H1 (cell line): ENCODE data around the gene KCNMB1. TPM values are rescaled to one million over a fixed set of nuclear protein-coding genes. Genes with fewer than 3 reads are reported as not detected.

Source experiments
- CTCF ChIA-PET: fragments of 300-600 bp; sonication (Branson Sonifier 250); formaldehyde crosslinking; loops from one replicate; lab custom pipeline; 2021; ENCODE audit not compliant: partially characterized antibody; lab: Charles Lee
- POLR2A ChIA-PET: fragments of 300-600 bp; sonication (Branson Sonifier 250); formaldehyde crosslinking; loops from one replicate; lab custom pipeline; 2021; ENCODE audit warnings: inconsistent platforms; ENCODE audit not compliant: partially characterized antibody; lab: Charles Lee
- DNase-seq, 2 experiments: peaks; one replicate each; pipeline versions ENCODE4 v3.0.0 to v3.0.0-alpha.2; 2010 to 2022; ENCODE audit warnings: low spot score in 2 of 2, low read depth in 1 of 2, mixed read lengths in 1 of 2
- FAIRE-seq: peaks from 2 replicates; lab custom pipeline; 2011; peaks lifted over from hg19 to GRCh38; lab: Jason Lieb, UNC
- H2AFZ ChIP-seq: 2 replicates; pipeline ENCODE4 v1.8.1; 2012; ENCODE audit warnings: low read length, inconsistent platforms
- H2AK5ac ChIP-seq: 2 replicates; pipeline ENCODE4 v1.6.1; 2013; ENCODE audit warnings: low read depth, low read length
- H2BK120ac ChIP-seq: replicated peaks from 2 replicates; pipeline ENCODE3; 2013; ENCODE audit warnings: low read depth, low read length, inconsistent platforms
- H2BK12ac ChIP-seq: 2 replicates; pipeline ENCODE4 v1.6.1; 2013; ENCODE audit warnings: low read depth, low read length
- H2BK15ac ChIP-seq: 2 replicates; pipeline ENCODE4 v1.6.1; 2013; ENCODE audit warnings: low read length
- H2BK20ac ChIP-seq: 2 replicates; pipeline ENCODE4 v1.6.1; 2013; ENCODE audit warnings: low read length
- H2BK5ac ChIP-seq: 2 replicates; pipeline ENCODE4 v1.6.1; 2013; ENCODE audit warnings: low read depth, low read length
- H3K14ac ChIP-seq: 2 replicates; pipeline ENCODE4 v1.6.1; 2013; ENCODE audit warnings: inconsistent platforms; ENCODE audit not compliant: insufficient read length
- H3K18ac ChIP-seq: 2 replicates; pipeline ENCODE4 v1.6.1; 2013; ENCODE audit warnings: low read length; ENCODE audit errors: extremely low read depth
- H3K23ac ChIP-seq: 2 replicates; pipeline ENCODE4 v1.6.1; 2013; ENCODE audit warnings: inconsistent platforms; ENCODE audit not compliant: insufficient read length
- H3K23me2 ChIP-seq: 2 replicates; pipeline ENCODE4 v1.6.1; 2013; ENCODE audit warnings: low read depth, low read length
- H3K27ac ChIP-seq: 2 replicates; pipeline ENCODE4 v1.6.1; 2011; ENCODE audit warnings: low read depth, low read length, inconsistent platforms
- H3K27me3 ChIP-seq, 4 experiments: replicated peaks in 1 of 4; 1 replicate in 1 of 4; 2 replicates in 3 of 4; pipeline versions ENCODE4 v1.6.1 to v1.8.1; 2011 to 2013; ENCODE audit warnings: low read length in 3 of 4, mild to moderate bottlenecking in 3 of 4, inconsistent platforms in 2 of 4, mixed read lengths in 2 of 4, moderate library complexity in 1 of 4; ENCODE audit not compliant: control insufficient read depth in 3 of 4, insufficient read depth in 3 of 4; ENCODE audit errors: extremely low read depth in 1 of 4
- H3K36me3 ChIP-seq, 4 experiments: 2 replicates each; pipeline versions ENCODE4 v1.6.1 to v1.8.1; 2011 to 2013; ENCODE audit warnings: mild to moderate bottlenecking in 4 of 4, low read length in 3 of 4, moderate library complexity in 2 of 4, control low read depth in 1 of 4, inconsistent platforms in 1 of 4; ENCODE audit not compliant: insufficient read depth in 4 of 4, control insufficient read depth in 2 of 4
- H3K4ac ChIP-seq: replicated peaks from 2 replicates; pipeline ENCODE3; 2013; ENCODE audit warnings: low read length, low read depth, mixed read lengths, inconsistent platforms; ENCODE audit not compliant: insufficient read length
- H3K4me1 ChIP-seq, 4 experiments: replicated peaks in 1 of 4; 1 replicate in 1 of 4; 2 replicates in 3 of 4; pipeline versions ENCODE4 v1.6.1 to v1.8.1; 2011 to 2013; ENCODE audit warnings: low read length in 3 of 4, inconsistent platforms in 2 of 4, mixed read lengths in 1 of 4; ENCODE audit not compliant: insufficient read depth in 4 of 4, control insufficient read depth in 3 of 4
- H3K4me2 ChIP-seq, 2 experiments: 2 replicates each; pipeline versions ENCODE4 v1.6.1 to v1.8.1; 2011 to 2013; ENCODE audit warnings: low read depth in 2 of 2, low read length in 2 of 2, control low read depth in 1 of 2, inconsistent platforms in 1 of 2, mild to moderate bottlenecking in 1 of 2; ENCODE audit not compliant: insufficient read depth in 1 of 2
- H3K4me3 ChIP-seq, 4 experiments: fragments of 200-600, 300-600 bp in 1 of 4; sonication (generic), shearing (Covaris generic), sonication (Bioruptor Twin) in 1 of 4; 2 replicates each; pipeline versions ENCODE4 v1.5.1 to v1.8.1; 2011 to 2016; ENCODE audit warnings: low read length in 4 of 4, low read depth in 3 of 4, control low read depth in 2 of 4, inconsistent platforms in 2 of 4, mild to moderate bottlenecking in 2 of 4, mixed read lengths in 1 of 4, moderate library complexity in 1 of 4; ENCODE audit not compliant: insufficient read depth in 2 of 4; ENCODE audit errors: extremely low read depth in 1 of 4
- H3K56ac ChIP-seq: replicated peaks from 2 replicates; pipeline ENCODE3; 2013; ENCODE audit warnings: low read depth, mild to moderate bottlenecking, mixed read lengths, low read length, inconsistent platforms; ENCODE audit not compliant: insufficient read length
- H3K79me1 ChIP-seq: 2 replicates; pipeline ENCODE4 v1.6.1; 2013; ENCODE audit warnings: low read depth, low read length, control low read depth
- H3K79me2 ChIP-seq, 2 experiments: 2 replicates each; pipeline versions ENCODE4 v1.6.1 to v1.8.1; 2012 to 2013; ENCODE audit warnings: low read length in 2 of 2, mild to moderate bottlenecking in 2 of 2, inconsistent platforms in 1 of 2; ENCODE audit not compliant: insufficient read depth in 2 of 2, control insufficient read depth in 1 of 2
- H3K9ac ChIP-seq, 4 experiments: replicated peaks in 1 of 4; 1 replicate in 1 of 4; 2 replicates in 3 of 4; pipeline versions ENCODE4 v1.6.1 to v1.8.1; 2011 to 2013; ENCODE audit warnings: low read depth in 3 of 4, low read length in 3 of 4, control low read depth in 2 of 4, mild to moderate bottlenecking in 2 of 4, moderate library complexity in 2 of 4, inconsistent platforms in 1 of 4; ENCODE audit errors: extremely low read depth in 1 of 4
- H3K9me3 ChIP-seq, 2 experiments: 2 replicates each; pipeline versions ENCODE4 v1.6.1 to v1.8.1; 2012 to 2013; ENCODE audit warnings: mild to moderate bottlenecking in 2 of 2, moderate library complexity in 2 of 2, control low read depth in 1 of 2, inconsistent platforms in 1 of 2, low read depth in 1 of 2, low read length in 1 of 2, mixed read lengths in 1 of 2; ENCODE audit not compliant: insufficient read depth in 2 of 2
- H4K20me1 ChIP-seq, 2 experiments: replicated peaks in 1 of 2; 2 replicates each; pipeline versions ENCODE3 to v1.8.1; 2011 to 2013; ENCODE audit warnings: inconsistent platforms in 2 of 2, low read length in 2 of 2, mild to moderate bottlenecking in 1 of 2; ENCODE audit not compliant: insufficient read depth in 2 of 2, control insufficient read depth in 1 of 2
- H4K5ac ChIP-seq: 2 replicates; pipeline ENCODE4 v1.6.1; 2013; ENCODE audit warnings: low read length, low read depth, mixed read lengths, inconsistent platforms; ENCODE audit not compliant: insufficient read length
- H4K8ac ChIP-seq: 2 replicates; pipeline ENCODE4 v1.8.0; 2013; ENCODE audit warnings: mild to moderate bottlenecking, moderate library complexity, low read length, inconsistent platforms; ENCODE audit not compliant: insufficient read depth; ENCODE audit errors: extremely low read depth
- H4K91ac ChIP-seq: replicated peaks from 2 replicates; pipeline ENCODE3; 2013; ENCODE audit warnings: low read length, mixed read lengths, inconsistent platforms; ENCODE audit not compliant: insufficient read length
- CHD1 ChIP-seq: IDR thresholded peaks from 2 replicates; pipeline ENCODE4 v1.6.1; 2012; ENCODE audit warnings: low read depth, low read length, improper control_type of control experiment
- EGR1 ChIP-seq: IDR thresholded peaks from 2 replicates; pipeline ENCODE4 v1.6.1; 2011; ENCODE audit warnings: low read depth, low read length, borderline replicate concordance
- EZH2 ChIP-seq: fragments of 200-600 bp; sonication (generic); IDR thresholded peaks from 2 replicates; pipeline ENCODE4 v1.7.1; 2012; ENCODE audit warnings: low read depth, mild to moderate bottlenecking, moderate library complexity, low read length, inconsistent platforms; ENCODE audit not compliant: severe bottlenecking
- JUN ChIP-seq: IDR thresholded peaks from 2 replicates; pipeline ENCODE4 v1.6.1; 2011; ENCODE audit warnings: low read depth, mild to moderate bottlenecking, improper control_type of control experiment, low read length
- MAX ChIP-seq: IDR thresholded peaks from 2 replicates; pipeline ENCODE4 v1.6.1; 2012; ENCODE audit warnings: inconsistent platforms
- NANOG ChIP-seq: IDR thresholded peaks from 2 replicates; pipeline ENCODE4 v1.6.1; 2011; ENCODE audit warnings: low read length, low read depth, mild to moderate bottlenecking, inconsistent platforms; ENCODE audit not compliant: insufficient read depth, poor library complexity, severe bottlenecking
- RXRA ChIP-seq: IDR thresholded peaks from 2 replicates; pipeline ENCODE4 v1.6.1; 2011; ENCODE audit warnings: low read depth, mild to moderate bottlenecking, low read length, moderate library complexity; ENCODE audit not compliant: insufficient read depth
- SIN3A ChIP-seq, 2 experiments: IDR thresholded peaks in 1 of 2; conservative IDR thresholded peaks in 1 of 2; 2 replicates each; pipeline ENCODE4 v1.6.1; 2011 to 2012; ENCODE audit warnings: low read length in 2 of 2, improper control_type of control experiment in 1 of 2, low read depth in 1 of 2, mild to moderate bottlenecking in 1 of 2
- SIX5 ChIP-seq: IDR thresholded peaks from 2 replicates; pipeline ENCODE4 v1.6.1; 2011; ENCODE audit warnings: mild to moderate bottlenecking, low read depth, low read length
- SP1 ChIP-seq: IDR thresholded peaks from 2 replicates; pipeline ENCODE4 v1.6.1; 2011; ENCODE audit warnings: low read depth, low read length
- TAF1 ChIP-seq: IDR thresholded peaks from 2 replicates; pipeline ENCODE4 v1.6.1; 2011; ENCODE audit warnings: mild to moderate bottlenecking, low read depth, low read length
- TEAD4 ChIP-seq: IDR thresholded peaks from 2 replicates; pipeline ENCODE4 v1.6.1; 2012; ENCODE audit warnings: low read depth, low read length, inconsistent platforms, mixed read lengths
- WGBS, 2 experiments: shearing (Covaris generic) in 1 of 2; methylation state at CpG; one replicate each; pipeline versions ENCODE4 v1.1.6 to v1.1.7; 2013 to 2015; ENCODE audit warnings: low lambda C conversion rate in 2 of 2, mixed read lengths in 2 of 2, inconsistent platforms in 1 of 2, low coverage in 1 of 2, missing lambda C conversion rate in 1 of 2; ENCODE audit not compliant: insufficient replicate concordance in 2 of 2, insufficient coverage in 1 of 2, insufficient read length in 1 of 2; ENCODE audit errors: extremely low coverage in 1 of 2, missing lambda C conversion rate in 1 of 2; 5-methylcytosine and 5-hydroxymethylcytosine counted together
- polyA plus RNA-seq, 7 experiments: library from polyadenylated mRNA; depleted of rRNA in 3 of 7; stranded (reverse) in 5 of 7; unstranded in 2 of 7; fragments of >200 nt in 5 of 7; fragments of 200-250 nt in 2 of 7; gene quantifications; 1 replicate in 5 of 7; 2 replicates in 1 of 7; 4 replicates in 1 of 7; pipeline versions ENCODE4 v1.2.1 to v1.2.3, GENCODE V29; 2011 to 2013; ENCODE audit warnings: missing spikeins in 2 of 7, mixed read lengths in 2 of 7
- total RNA-seq: library from RNA; stranded (reverse); fragmentation: NEBNext Ultra II Directional; extraction: Animal tissue kit (Norgen Biotek cat#: 25700); gene quantifications from 2 replicates; pipeline ENCODE4 v1.2.1, GENCODE V29; 2021

The KCNMB1 gene
- total and polyA plus RNA-seq, 2 of the 8 experiments (the other 6 are each of a cell fraction or from before 2014, with no cell fraction given), result 0.08 to 0.19 TPM

GRCh38 chr5:170332058-170332457, 57.1 kb downstream of the KCNMB1 start:
- peaks cover 6 to 26% (median 18%) of the 10 kb centered on the region in 4 experiments for H3K4me1 ChIP-seq
- H3K23me2 ChIP-seq, result peaks cover 6% of the 10 kb centered on the region; the same call in 1 of the 2 replicates
- no peak overlapping the region for H3K4me3 ChIP-seq
- H3K56ac ChIP-seq, result no peak overlapping the region
- H3K4me2 ChIP-seq, result no peak overlapping the region; a peak in 1 of 4 replicates
- H4K20me1 ChIP-seq, result no peaks in the 10 kb centered on the region
- no peak for TF ChIP-seq SIX5
- TF ChIP-seq TEAD4, result no peak
- TF ChIP-seq EGR1, result no peak
- no peak for TF ChIP-seq MAX
- TF ChIP-seq CHD1, result no peak
- no peak for TF ChIP-seq JUN
- no peak for TF ChIP-seq EZH2
- TF ChIP-seq RXRA, result no peak
- TF ChIP-seq NANOG, result no peak
- no peak for TF ChIP-seq SP1
- no peak for TF ChIP-seq TAF1
- TF ChIP-seq SIN3A (conservative IDR thresholded peaks at IDR 0.05 in 1 of 2, IDR thresholded peaks at IDR 0.05 in 1 of 2; ENCODE audit: low read depth in 1 of 2, low read length in 2 of 2), result no peak
- H2BK20ac ChIP-seq, result peak overlapping the region; percentile 13; the same call in 1 of the 2 replicates
- H3K9me3 ChIP-seq, result no peaks in the 10 kb centered on the region
- DNase-seq (no peak), FAIRE-seq (no peak)
- POLR2A ChIA-PET, result no interaction called here
- no peaks in the 10 kb centered on the region for H3K79me1 ChIP-seq
- H3K14ac ChIP-seq, result no peak overlapping the region
- H4K8ac ChIP-seq, result no peak overlapping the region
- H3K27ac ChIP-seq, result no peak overlapping the region
- no peak overlapping the region for H3K9ac ChIP-seq
- H2BK120ac ChIP-seq, result no peak overlapping the region
- H3K18ac ChIP-seq, result no peak overlapping the region
- H3K36me3 ChIP-seq, result no peaks in the 10 kb centered on the region
- H2BK12ac ChIP-seq, result peak overlapping the region; percentile 45; the same call in 1 of the 2 replicates
- H2AFZ ChIP-seq, result no peak overlapping the region
- H2BK5ac ChIP-seq, result peak overlapping the region; percentile 69; the same call in 1 of the 2 replicates
- H3K4ac ChIP-seq, result no peak overlapping the region
- H2BK15ac ChIP-seq, result no peak overlapping the region
- H3K23ac ChIP-seq, result no peak overlapping the region
- H4K91ac ChIP-seq, result peak overlapping the region; percentile 26
- H3K79me2 ChIP-seq, result no peaks in the 10 kb centered on the region
- no peak overlapping the region for H4K5ac ChIP-seq
- CTCF ChIA-PET, result interaction anchor here (0.6 to 2.0 kb wide), 5 partner anchors 9 to 65 kb away, joined by 3 to 12 read pairs (median 4); no protein-coding TSS in a partner anchor
- H3K27me3 ChIP-seq, result no peaks in the 10 kb centered on the region
- no peak overlapping the region for H2AK5ac ChIP-seq
- 74% methylated on average over 5 of the region's 5 CpGs; no CpG with 5 or more reads in 1 of the 2 experiments for WGBS, 2 experiments
